22Rv1 (cell line): Measurements from ENCODE around the gene IL17RD.

Source experiments
- ZFX ChIP-seq: fragments of 450-650 bp; IDR thresholded peaks from 2 replicates; pipeline ENCODE4 v1.6.1; 2017; ENCODE audit warnings: antibody characterized with exemption, borderline replicate concordance
- TF ChIP-seq, protein P1 (sequence below): fragments of 450-650 bp; IDR thresholded peaks from 2 replicates; pipeline ENCODE4 v1.5.1; 2017; ENCODE audit warnings: mild to moderate bottlenecking

DNA sequence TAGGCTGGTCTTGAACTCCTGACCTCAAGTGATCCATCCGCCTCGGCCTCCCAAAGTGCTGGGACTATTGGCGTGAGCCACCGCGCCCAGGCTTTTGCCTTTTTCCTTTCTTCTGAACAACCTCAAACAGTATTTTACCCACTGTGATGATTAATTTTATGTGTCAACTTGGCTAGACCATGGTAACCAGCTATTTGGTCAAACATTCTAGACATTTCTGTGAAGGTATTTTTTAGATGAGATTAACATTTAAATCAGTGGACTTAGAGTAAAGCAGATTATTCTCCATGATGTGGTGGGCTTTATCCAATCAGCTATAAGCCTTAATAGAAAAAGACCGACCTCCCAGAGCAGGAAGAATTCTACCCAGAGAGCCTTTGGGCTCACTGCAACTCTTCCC, 98.7 kb downstream of the IL17RD start:
- TF ChIP-seq, protein P1, sequence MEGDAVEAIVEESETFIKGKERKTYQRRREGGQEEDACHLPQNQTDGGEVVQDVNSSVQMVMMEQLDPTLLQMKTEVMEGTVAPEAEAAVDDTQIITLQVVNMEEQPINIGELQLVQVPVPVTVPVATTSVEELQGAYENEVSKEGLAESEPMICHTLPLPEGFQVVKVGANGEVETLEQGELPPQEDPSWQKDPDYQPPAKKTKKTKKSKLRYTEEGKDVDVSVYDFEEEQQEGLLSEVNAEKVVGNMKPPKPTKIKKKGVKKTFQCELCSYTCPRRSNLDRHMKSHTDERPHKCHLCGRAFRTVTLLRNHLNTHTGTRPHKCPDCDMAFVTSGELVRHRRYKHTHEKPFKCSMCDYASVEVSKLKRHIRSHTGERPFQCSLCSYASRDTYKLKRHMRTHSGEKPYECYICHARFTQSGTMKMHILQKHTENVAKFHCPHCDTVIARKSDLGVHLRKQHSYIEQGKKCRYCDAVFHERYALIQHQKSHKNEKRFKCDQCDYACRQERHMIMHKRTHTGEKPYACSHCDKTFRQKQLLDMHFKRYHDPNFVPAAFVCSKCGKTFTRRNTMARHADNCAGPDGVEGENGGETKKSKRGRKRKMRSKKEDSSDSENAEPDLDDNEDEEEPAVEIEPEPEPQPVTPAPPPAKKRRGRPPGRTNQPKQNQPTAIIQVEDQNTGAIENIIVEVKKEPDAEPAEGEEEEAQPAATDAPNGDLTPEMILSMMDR = no peak
- no peak for TF ChIP-seq ZFX
